ENCODE measurements around the gene SYT2.
"Not testable (repeated sequence)": the region's sequence is repeated elsewhere in the genome, so short reads cannot be mapped to it uniquely, and the experiment has no call there.

Gene SYT2

GRCh38 chr1:202564958-202565495 is 145.2 kb downstream of the SYT2 start:
- DNase-seq = no peak

- no peak for DNase-seq
Measured at GRCh38 chr1:202563818-202564217, 146.4 kb downstream of the SYT2 start.

- no peak for DNase-seq
Measured at GRCh38 chr1:202562444-202563060, 147.7 kb downstream of the SYT2 start.

GRCh38 chr1:202561726-202562443 is 148.4 kb downstream of the SYT2 start:
- DNase-seq = no peak

GRCh38 chr1:202561240-202561639 is 149.0 kb downstream of the SYT2 start:
- DNase-seq = no peak

- not testable (repeated sequence) for DNase-seq
Measured at GRCh38 chr1:202557662-202558061, 152.6 kb downstream of the SYT2 start.

GRCh38 chr1:202556037-202556436 is 154.2 kb downstream of the SYT2 start:
- DNase-seq = not testable (repeated sequence)

- DNase-seq = not testable (repeated sequence)
Measured at GRCh38 chr1:202554619-202555018, 155.6 kb downstream of the SYT2 start.

GRCh38 chr1:202553560-202554038 is 156.7 kb downstream of the SYT2 start:
- no peak for DNase-seq

GRCh38 chr1:202553078-202553477 is 157.2 kb downstream of the SYT2 start:
- DNase-seq = not testable (repeated sequence)

GRCh38 chr1:202552615-202553014 is 157.6 kb downstream of the SYT2 start:
- DNase-seq = not testable (repeated sequence)

GRCh38 chr1:202551683-202552082 is 158.6 kb downstream of the SYT2 start:
- DNase-seq = no peak

GRCh38 chr1:202550088-202550487 is 160.2 kb downstream of the SYT2 start:
- not testable (repeated sequence) for DNase-seq

- DNase-seq = no peak
Measured at GRCh38 chr1:202547215-202547614, 163.0 kb downstream of the SYT2 start.

GRCh38 chr1:202546796-202547195 is 163.5 kb downstream of the SYT2 start:
- not testable (repeated sequence) for DNase-seq

GRCh38 chr1:202546377-202546776 is 163.9 kb downstream of the SYT2 start:
- DNase-seq = not testable (repeated sequence)

- DNase-seq = not testable (repeated sequence)
Measured at GRCh38 chr1:202545647-202546303, 164.5 kb downstream of the SYT2 start.

- DNase-seq = not testable (repeated sequence)
Measured at GRCh38 chr1:202544766-202545449, 165.3 kb downstream of the SYT2 start.

GRCh38 chr1:202543537-202543936 is 166.7 kb downstream of the SYT2 start:
- not testable (repeated sequence) for DNase-seq

- DNase-seq = not testable (repeated sequence)
Measured at GRCh38 chr1:202542415-202542814, 167.8 kb downstream of the SYT2 start.

- DNase-seq = not testable (repeated sequence)
Measured at GRCh38 chr1:202540858-202541257, 169.4 kb downstream of the SYT2 start.
